GM12874 (cell line): Measurements from ENCODE around the gene SFMBT2.

Experiments
- TF ChIP-seq, protein P1 (sequence below): IDR thresholded peaks from 2 replicates; pipeline ENCODE4 v1.5.1; 2011; ENCODE audit warnings: low read depth, mild to moderate bottlenecking, control low read depth, low read length, moderate library complexity; ENCODE audit not compliant: insufficient read depth

The SFMBT2 gene

GRCh38 chr10:7412928-7413282, 2.1 kb upstream of the SFMBT2 start:
- TF ChIP-seq, protein P1, sequence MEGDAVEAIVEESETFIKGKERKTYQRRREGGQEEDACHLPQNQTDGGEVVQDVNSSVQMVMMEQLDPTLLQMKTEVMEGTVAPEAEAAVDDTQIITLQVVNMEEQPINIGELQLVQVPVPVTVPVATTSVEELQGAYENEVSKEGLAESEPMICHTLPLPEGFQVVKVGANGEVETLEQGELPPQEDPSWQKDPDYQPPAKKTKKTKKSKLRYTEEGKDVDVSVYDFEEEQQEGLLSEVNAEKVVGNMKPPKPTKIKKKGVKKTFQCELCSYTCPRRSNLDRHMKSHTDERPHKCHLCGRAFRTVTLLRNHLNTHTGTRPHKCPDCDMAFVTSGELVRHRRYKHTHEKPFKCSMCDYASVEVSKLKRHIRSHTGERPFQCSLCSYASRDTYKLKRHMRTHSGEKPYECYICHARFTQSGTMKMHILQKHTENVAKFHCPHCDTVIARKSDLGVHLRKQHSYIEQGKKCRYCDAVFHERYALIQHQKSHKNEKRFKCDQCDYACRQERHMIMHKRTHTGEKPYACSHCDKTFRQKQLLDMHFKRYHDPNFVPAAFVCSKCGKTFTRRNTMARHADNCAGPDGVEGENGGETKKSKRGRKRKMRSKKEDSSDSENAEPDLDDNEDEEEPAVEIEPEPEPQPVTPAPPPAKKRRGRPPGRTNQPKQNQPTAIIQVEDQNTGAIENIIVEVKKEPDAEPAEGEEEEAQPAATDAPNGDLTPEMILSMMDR, result no peak

DNA sequence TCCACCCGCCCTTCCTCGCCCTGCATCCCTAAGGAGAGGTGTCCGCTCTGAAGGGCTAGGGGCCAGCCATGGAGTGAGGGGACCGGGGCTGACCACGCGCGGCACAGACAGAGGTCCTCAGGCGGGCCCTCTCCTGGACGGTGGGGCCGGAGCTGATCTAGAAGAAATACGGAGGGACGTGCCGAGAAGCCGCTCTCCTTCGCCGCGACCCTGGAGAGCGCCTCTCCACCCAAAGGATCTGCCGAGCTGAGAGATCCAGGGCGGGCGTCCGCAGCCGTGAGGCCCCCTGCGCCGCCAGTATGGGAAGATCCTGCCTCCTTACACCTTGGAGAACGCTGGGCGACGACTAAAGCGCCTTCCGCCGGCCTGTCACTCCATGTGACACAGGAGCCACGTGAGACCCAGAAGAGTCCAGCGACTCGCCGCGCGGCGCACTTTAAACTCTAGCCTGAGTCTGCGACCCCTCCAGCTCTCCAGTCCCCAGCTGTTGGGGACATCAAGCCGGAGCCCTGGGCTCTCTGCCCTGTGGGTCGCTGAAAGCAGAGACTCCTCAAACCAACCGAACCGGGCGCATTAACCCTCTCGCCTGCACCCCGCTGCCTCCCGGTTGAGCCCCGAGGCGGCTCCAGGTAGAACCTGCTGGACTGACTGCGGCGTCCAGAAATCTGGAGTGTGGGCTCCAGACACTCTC, 1.5 kb upstream of the SFMBT2 start:
- TF ChIP-seq, protein P1, result no peak

DNA sequence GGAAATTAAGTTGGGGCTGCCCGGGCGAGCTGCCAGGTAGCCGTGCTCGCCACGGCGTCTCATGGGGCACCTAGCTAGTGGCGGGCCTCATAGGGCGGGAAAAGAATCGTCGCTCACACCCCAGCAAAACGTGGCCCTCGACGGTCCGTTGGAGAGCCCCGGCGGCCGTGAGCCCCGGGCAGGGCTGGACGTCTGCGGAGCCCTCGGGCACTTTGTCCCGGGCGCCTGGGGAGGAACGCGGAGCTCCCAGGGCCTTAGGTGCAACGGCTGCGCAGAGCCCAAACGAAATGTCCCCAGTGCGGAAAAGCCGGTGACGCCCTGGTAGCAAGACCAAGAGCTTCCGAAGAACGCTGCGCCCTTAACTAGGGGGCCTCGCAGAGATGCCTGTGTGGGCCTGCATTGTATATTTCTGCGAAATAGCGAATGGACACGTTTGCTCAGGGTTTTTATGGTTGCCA, 866 bp upstream of the SFMBT2 start:
- TF ChIP-seq, protein P1, result no peak

DNA sequence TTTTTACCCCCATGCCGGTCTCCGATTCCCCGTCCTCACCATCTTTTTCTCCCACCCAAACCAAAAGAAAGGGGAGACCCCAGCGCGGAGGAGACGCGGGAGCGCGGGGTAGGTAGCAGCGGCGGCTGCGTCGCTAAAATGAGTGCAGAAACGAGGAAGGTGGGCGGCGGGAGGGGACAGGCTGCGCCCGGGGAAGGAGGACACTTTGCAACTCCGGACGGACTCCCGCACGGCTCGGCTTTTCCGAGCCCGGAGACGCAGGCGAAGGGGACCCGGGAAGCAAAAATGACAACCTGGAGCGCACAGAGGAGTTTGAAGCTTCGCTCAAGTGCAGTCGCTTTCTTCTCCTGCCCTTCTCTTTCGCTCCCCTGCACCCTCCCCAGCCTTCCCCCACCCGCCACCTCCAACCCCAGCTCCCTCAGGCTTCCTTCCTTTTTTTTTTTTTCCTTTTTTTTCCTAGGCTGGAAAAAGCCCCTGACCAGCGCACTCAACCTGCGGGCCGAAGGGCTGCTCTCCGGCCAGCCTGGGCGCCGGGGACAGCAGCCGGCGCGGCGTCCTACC, 453 bp downstream of the SFMBT2 start:
- TF ChIP-seq, protein P1, result no peak

DNA sequence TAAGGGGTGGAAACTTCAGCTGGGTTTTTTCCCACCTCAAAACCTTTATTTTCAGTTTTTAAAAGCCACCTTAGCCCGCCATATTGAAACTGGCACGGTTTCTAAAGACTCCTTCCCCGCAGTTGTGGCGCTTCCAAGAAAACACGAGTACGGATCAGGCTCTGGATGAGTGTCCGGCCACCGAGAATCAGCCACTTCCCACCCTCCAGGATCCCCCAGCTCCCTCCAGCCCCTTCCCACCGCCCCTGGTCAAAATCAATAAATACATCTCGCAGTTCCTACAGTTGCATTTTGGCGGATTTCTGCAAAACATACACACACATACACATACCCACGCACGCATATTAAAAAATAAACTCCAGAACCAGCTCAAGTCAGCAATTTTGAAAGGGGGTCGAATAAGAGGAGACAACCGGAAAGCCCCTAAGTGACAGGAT, 1.1 kb downstream of the SFMBT2 start:
- TF ChIP-seq, protein P1, result no peak

DNA sequence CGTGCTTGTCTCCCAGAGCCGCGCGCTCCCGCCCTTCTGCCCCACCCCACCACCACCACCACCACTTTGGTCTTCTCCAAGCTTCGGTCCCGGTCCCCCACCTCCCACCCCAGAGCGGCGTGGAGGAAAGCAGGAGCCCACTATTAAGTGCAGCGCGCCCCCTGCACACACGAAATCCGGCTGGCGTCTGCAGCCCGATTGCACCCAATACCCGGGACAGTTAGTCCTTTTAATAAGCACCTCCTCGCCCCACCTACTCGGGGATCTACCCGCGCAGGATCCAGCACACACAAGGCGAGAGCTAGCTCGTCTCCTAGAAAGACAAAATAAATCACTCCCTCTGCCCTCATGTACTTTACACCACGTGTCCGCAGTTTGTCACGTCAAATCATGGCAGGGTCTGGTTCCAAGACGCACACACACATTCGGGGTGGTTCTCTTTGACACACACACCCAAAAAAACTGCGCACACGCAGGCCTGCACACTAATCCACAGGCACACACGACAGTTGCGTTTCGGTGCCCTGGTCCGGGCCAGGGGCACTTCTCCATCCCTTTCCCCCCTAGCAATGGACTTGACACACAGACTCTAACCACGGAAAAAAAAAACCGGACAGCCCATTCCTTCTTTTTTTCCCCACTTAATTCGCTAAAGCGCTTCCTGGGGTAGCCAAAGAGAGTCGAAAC, 1.6 kb downstream of the SFMBT2 start:
- TF ChIP-seq, protein P1, result no peak

- TF ChIP-seq, protein P1, result peak; percentile 77
These were observed 2.4 kb downstream of the SFMBT2 start for GRCh38 chr10:7408291-7409044.
